Skeletal muscle tissue (tissue), 4 donors: ENCODE measurements around the gene ABCA6. TPM values are rescaled to one million over a fixed set of nuclear protein-coding genes. Genes with fewer than 3 reads are reported as not detected.
"Not testable (repeated sequence)": the region's sequence is repeated elsewhere in the genome, so short reads cannot be mapped to it uniquely, and the experiment has no call there.

ENCODE experiments used
- H3K27ac ChIP-seq: one replicate; pipeline ENCODE4 v1.7.0; 2013; ENCODE audit warnings: mild to moderate bottlenecking, low read depth, low read length, inconsistent platforms
- H3K27me3 ChIP-seq, 3 donors: one replicate each; pipeline ENCODE4 v1.7.0; 2013; ENCODE audit warnings: low read length in 3 of 3; ENCODE audit not compliant: control insufficient read depth in 3 of 3, insufficient read depth in 3 of 3
- H3K36me3 ChIP-seq, 3 donors: one replicate each; pipeline ENCODE4 v1.7.0; 2013; ENCODE audit warnings: low read length in 3 of 3; ENCODE audit not compliant: control insufficient read depth in 3 of 3, insufficient read depth in 3 of 3
- H3K4me1 ChIP-seq, 3 donors: one replicate each; pipeline ENCODE4 v1.7.0; 2013; ENCODE audit warnings: low read length in 3 of 3, mild to moderate bottlenecking in 3 of 3; ENCODE audit not compliant: control insufficient read depth in 3 of 3, insufficient read depth in 3 of 3
- H3K4me3 ChIP-seq, 3 donors: one replicate each; pipeline ENCODE4 v1.7.0; 2013; ENCODE audit warnings: low read length in 3 of 3
- H3K9ac ChIP-seq, 3 donors: one replicate each; pipeline ENCODE4 v1.7.0; 2013; ENCODE audit warnings: low read length in 3 of 3, mild to moderate bottlenecking in 3 of 3, moderate library complexity in 2 of 3, low read depth in 1 of 3
- H3K9me3 ChIP-seq, 3 donors: one replicate each; pipeline ENCODE4 v1.7.0; 2013; ENCODE audit warnings: low read length in 3 of 3; ENCODE audit not compliant: control insufficient read depth in 3 of 3
- total RNA-seq: library from RNA; depleted of rRNA; stranded (reverse); fragments of >200 nt; gene quantifications from one replicate; pipeline ENCODE4 v1.2.3, GENCODE V29; 2014
- donor health status: Osteomylitis.

The ABCA6 gene
- total RNA-seq, 1 donor from 2014 or later, result 31.8 TPM

DNA sequence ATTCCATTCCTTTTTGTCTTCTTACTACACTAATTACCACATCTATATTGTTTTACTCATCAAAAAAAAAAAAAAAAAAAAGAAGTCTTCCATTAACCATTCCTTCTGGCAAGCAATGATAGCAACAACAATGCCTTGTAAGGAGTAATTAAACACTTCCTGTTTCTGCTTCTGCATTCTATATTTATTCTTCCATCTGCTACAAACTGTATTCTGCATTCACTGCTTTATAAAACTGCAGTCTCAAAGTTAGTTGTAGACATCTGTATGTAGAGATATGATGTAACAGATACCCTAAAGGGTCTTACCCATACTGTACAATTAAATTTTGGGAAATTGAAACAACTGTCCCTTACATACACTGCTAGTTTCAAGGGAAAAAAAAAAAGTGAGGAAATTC lies 28.7 kb upstream of the ABCA6 start:
- peaks cover 6% of the 10 kb centered on the region in 3 donors for H3K36me3 ChIP-seq

DNA sequence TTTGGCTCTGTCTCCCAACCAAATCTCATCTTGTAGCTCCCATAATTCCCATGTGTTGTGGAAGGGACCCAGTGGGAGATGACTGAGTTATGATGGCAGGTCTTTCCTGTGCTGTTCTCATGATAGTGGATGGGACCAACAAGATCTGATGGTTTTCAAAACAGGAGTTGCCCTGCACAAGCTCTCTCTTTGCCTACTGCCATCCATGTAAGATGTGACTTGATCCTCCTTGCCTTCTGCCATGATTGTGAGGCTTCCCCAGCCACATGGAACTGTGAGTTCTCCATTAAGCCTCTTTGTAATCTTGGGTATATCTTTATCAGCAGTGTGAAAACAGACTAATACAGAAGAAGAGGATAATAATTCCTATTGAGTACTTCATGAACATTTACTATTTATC lies 26.9 kb upstream of the ABCA6 start:
- not testable (repeated sequence) for H3K9me3 ChIP-seq, H3K9ac ChIP-seq, H3K36me3 ChIP-seq

More for the DNA sequence above, 28.7 kb upstream of the ABCA6 start:
- Histone ChIP-seq H3K27me3 (no peaks in the 10 kb centered on the region), H3K4me1 (no peaks in the 10 kb centered on the region), H3K9me3 (no peaks in the 10 kb centered on the region), H3K27ac (no peak overlapping the region), H3K4me3 (no peak overlapping the region), H3K9ac (no peak overlapping the region)

DNA sequence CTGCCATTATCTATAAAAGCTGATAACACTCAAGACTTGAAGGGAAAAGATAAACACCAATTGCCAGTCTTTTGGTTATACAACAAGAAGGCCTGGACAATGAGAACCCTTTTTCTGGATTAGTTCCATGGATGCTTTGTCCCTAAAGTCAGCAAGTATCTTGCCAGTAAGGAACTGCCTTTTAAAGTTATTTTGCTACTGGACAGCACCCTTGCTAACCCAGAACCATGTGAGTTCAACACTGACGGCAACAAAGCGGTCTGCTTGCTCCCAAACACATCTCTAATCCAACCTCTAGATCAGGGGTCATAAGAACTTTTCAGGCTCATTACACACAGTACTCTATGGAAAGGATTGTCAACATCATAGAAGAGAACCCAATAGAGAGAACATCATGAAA lies 25.3 kb upstream of the ABCA6 start:
- Histone ChIP-seq H3K27ac (no peak overlapping the region), H3K9ac (no peak overlapping the region), H3K36me3 (peaks cover 0 to 4% (median 3%) of the 10 kb centered on the region in 3 donors)

More for the DNA sequence above, 26.9 kb upstream of the ABCA6 start:
- H3K27me3 ChIP-seq, H3K4me3 ChIP-seq, H3K27ac ChIP-seq, H3K4me1 ChIP-seq: not testable (repeated sequence)

DNA sequence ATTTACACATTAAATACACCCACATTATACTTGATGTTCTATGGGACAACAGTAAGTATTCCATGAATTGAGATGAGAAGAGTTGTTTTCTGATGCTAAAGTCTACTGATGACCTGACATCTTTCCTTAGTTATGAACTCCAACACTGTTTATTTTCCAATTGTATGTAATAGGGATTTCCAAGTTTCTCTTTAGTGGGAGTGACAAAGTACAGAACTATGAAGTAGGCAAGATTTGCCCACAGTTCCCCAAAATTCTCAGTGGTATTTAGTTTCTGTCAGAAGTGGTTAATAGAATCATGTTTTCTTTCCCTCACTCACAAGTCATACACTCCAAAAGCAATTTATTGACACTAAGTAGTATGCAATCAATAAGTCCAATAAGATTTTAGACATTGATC lies 22.5 kb upstream of the ABCA6 start:
- Histone ChIP-seq H3K27ac (no peak overlapping the region), H3K27me3 (no peaks in the 10 kb centered on the region), H3K9ac (no peak overlapping the region), H3K9me3 (no peaks in the 10 kb centered on the region), H3K4me1 (no peaks in the 10 kb centered on the region), H3K36me3 (peaks cover 0 to 4% (median 3%) of the 10 kb centered on the region in 3 donors), H3K4me3 (no peak overlapping the region)

More for the DNA sequence above, 25.3 kb upstream of the ABCA6 start:
- Histone ChIP-seq H3K4me3 (no peak overlapping the region), H3K27me3 (no peaks in the 10 kb centered on the region), H3K4me1 (no peaks in the 10 kb centered on the region), H3K9me3 (no peaks in the 10 kb centered on the region)

DNA sequence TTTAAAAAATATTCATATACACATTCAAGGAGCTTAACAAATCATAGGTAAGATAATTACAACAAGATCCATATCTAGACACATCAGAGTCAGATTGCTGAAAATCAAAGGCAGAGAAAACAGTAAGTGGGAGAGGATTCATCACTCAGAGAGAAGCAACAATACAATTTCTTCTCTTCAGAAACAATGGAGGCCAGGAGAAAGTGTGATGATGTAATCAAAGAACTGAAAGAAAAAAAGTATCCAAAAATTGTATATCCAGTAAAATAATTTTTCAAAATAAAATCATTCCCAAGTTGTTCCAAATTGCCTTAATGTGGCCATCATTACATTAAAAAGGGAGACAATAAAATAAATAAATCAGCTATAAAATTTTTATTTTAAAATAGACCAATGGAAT lies 17.7 kb upstream of the ABCA6 start:
- H3K4me3 ChIP-seq, result no peak overlapping the region
- no peaks in the 10 kb centered on the region for H3K27me3 ChIP-seq
- peaks cover 0 to 2% (median 2%) of the 10 kb centered on the region in 3 donors for H3K36me3 ChIP-seq
- H3K9me3 ChIP-seq, result no peaks in the 10 kb centered on the region
- no peaks in the 10 kb centered on the region for H3K4me1 ChIP-seq
- H3K27ac ChIP-seq, result no peak overlapping the region
- H3K9ac ChIP-seq, result no peak overlapping the region

DNA sequence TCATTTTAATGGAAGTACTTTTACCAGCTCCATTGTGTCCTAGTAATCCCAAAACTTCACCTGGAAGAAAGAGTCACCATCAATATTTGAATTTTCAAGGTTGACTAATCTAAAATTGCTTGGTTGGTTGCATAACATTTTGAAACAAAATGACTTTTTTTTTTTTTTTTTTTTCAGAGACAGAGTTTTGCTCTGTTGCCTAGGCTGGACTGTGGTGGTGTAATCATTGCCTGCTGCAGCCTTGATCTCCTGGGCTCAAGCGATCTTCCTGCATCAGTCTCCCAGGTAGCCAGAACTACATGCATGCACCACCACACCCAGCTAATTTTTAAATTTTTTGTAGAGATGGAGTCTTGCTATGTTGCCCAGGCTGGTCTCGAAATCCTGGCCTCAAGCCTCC lies 12.6 kb upstream of the ABCA6 start:
- no peaks in the 10 kb centered on the region for H3K4me1 ChIP-seq
- H3K9ac ChIP-seq, result no peak overlapping the region
- peaks cover 7 to 32% (median 17%) of the 10 kb centered on the region in 3 donors for H3K36me3 ChIP-seq
- no peaks in the 10 kb centered on the region for H3K27me3 ChIP-seq
- H3K9me3 ChIP-seq, result no peaks in the 10 kb centered on the region
- no peak overlapping the region for H3K4me3 ChIP-seq
- H3K27ac ChIP-seq, result no peak overlapping the region

DNA sequence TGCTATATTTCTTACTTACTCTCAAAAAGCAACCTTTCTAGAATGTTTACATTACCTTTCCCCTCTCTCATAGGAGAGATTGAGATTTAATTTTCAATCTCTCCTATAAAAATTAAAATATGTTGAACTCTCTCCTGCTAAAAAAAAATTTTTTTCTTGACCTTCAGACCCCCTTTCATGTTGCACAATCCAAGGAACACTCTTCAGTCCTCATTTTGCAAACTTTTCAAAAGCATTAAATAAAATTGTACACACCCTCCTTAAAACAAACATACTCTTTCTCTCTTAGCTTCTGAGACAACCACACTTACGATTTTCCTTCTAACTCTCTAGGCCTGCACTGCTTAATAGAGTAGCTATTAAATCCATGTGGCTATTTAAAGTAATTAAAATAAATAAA lies 8.6 kb upstream of the ABCA6 start:
- Histone ChIP-seq H3K4me3 (no peak overlapping the region), H3K36me3 (peaks cover 11 to 41% (median 22%) of the 10 kb centered on the region in 3 donors), H3K9ac (no peak overlapping the region), H3K9me3 (no peaks in the 10 kb centered on the region), H3K27me3 (no peaks in the 10 kb centered on the region), H3K27ac (no peak overlapping the region), H3K4me1 (no peaks in the 10 kb centered on the region)

DNA sequence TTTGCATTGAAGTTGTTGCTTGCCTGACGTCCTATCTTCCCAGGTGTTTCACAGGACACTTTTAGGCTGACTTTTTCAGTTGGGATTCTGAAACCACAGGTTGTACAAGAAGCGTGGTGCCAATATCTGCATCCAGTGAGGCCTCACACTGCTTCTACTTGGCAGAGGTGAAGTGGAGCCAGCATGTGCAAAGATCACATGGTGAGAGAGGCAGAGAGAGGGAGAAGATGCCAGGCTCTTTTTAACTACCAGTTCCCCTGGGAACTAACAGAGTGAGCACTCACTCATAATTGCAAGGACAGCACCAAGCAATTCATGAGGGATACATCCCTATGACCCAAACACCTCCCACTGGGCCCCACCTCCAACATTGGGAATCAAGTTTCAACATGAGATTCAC lies 5.8 kb upstream of the ABCA6 start:
- Histone ChIP-seq H3K27me3 (no peaks in the 10 kb centered on the region), H3K36me3 (peaks cover 7 to 25% (median 19%) of the 10 kb centered on the region in 3 donors), H3K27ac (no peak overlapping the region), H3K4me1 (no peaks in the 10 kb centered on the region), H3K4me3 (no peak overlapping the region), H3K9me3 (no peaks in the 10 kb centered on the region), H3K9ac (no peak overlapping the region)

DNA sequence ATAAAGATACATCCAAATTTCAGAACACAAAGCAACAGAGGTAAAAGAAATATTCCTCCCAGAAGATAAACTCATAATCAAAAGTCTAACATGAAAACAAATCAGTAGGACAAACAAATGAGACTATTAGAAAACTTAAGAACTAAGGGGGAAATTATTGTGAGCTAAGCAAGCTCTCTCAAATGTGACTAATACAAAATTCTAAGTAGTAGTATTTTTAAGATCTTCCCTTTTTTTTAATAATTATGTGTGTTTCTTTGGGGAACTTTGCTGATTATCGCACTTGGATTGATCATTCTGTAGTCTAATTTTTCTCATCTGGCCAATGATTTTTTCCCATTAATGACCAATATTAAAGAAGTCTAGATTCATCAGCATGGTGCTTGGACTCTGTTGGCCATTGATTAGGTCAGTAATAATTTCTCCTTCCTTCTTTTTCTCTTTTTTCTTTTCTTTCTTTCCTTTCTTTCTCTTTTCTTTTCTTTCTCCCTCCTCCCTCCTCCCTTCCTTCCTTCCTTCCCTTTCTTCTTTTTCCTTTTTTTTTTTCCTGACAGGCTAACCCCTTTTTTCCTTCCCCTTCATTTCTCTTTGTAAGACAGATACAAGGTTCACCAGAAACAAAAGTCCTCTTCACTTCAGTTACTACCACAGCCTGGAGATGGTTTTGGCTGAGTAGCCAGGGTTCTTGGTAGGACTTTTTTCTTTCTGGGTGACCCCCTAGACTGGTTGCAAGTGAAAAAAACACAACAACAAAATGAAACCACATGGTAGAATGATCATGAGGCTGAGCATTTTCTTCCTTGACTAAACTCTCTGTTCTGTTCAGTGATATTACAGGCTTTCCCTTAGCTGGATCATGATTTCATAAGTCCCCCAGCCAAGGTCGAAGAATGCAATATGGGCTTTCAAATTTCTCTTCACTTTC lies 2.9 kb upstream of the ABCA6 start:
- Histone ChIP-seq H3K27ac (no peak overlapping the region), H3K9ac (no peak overlapping the region), H3K36me3 (peaks cover 4 to 12% (median 8%) of the 10 kb centered on the region in 3 donors)

DNA sequence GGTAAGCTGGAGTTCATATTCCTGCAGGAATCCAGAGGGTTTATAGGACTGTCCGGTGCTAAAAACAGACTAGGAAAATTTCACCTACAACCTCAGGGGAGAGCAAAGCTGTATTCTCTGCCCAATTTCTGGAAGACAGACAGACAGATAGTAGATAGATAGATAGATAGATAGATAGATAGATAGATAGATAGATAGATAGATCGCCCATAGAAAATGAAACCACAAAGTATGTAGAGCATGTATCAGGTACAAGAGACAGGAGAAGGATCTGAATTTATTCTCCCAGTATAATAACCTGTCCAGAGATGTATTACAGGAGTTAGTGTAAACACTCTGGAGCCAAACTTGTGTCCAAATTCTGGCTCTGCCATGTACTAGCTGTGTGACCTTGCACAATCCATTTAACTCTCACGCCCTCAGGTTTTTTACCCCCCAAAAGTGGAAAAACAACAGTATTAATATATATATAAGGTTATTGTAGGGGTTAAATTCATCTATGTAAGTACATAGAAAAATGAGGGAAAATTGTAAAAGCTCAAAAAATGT lies 2.1 kb upstream of the ABCA6 start:
- no peak overlapping the region for H3K9ac ChIP-seq
- H3K9me3 ChIP-seq, result no peaks in the 10 kb centered on the region
- H3K27ac ChIP-seq, result no peak overlapping the region
- H3K27me3 ChIP-seq, result no peaks in the 10 kb centered on the region
- no peak overlapping the region for H3K4me3 ChIP-seq
- peaks cover 0 to 4% (median 2%) of the 10 kb centered on the region in 3 donors for H3K36me3 ChIP-seq
- no peaks in the 10 kb centered on the region for H3K4me1 ChIP-seq

More for the DNA sequence above, 2.9 kb upstream of the ABCA6 start:
- no peak overlapping the region for H3K4me3 ChIP-seq
- H3K9me3 ChIP-seq, result no peaks in the 10 kb centered on the region
- H3K4me1 ChIP-seq, result no peaks in the 10 kb centered on the region
- no peaks in the 10 kb centered on the region for H3K27me3 ChIP-seq
